ENCODE results near the gene SMIM36.

SMIM36 gene

GRCh38 chr17:55458287-55458900, 52.9 kb downstream of the SMIM36 start:
- no peak for TF ChIP-seq Cebpa-rat (IDR thresholded peaks at IDR 0.05)
- no peak overlapping the region for H3K4me2 ChIP-seq
- no peak overlapping the region for H3K27ac ChIP-seq
- no peaks in the 10 kb centered on the region for H3K36me3 ChIP-seq
- peaks cover 24% of the 10 kb centered on the region for H3K4me1 ChIP-seq
- no peak overlapping the region for H3K9ac ChIP-seq
- H4K20me1 ChIP-seq, result no peaks in the 10 kb centered on the region
- H3K27me3 ChIP-seq, result no peaks in the 10 kb centered on the region
- H3K9me3 ChIP-seq, result peaks cover 4% of the 10 kb centered on the region; the same call in 1 of the 2 replicates
- H3K4me3 ChIP-seq, result no peak overlapping the region

DNA sequence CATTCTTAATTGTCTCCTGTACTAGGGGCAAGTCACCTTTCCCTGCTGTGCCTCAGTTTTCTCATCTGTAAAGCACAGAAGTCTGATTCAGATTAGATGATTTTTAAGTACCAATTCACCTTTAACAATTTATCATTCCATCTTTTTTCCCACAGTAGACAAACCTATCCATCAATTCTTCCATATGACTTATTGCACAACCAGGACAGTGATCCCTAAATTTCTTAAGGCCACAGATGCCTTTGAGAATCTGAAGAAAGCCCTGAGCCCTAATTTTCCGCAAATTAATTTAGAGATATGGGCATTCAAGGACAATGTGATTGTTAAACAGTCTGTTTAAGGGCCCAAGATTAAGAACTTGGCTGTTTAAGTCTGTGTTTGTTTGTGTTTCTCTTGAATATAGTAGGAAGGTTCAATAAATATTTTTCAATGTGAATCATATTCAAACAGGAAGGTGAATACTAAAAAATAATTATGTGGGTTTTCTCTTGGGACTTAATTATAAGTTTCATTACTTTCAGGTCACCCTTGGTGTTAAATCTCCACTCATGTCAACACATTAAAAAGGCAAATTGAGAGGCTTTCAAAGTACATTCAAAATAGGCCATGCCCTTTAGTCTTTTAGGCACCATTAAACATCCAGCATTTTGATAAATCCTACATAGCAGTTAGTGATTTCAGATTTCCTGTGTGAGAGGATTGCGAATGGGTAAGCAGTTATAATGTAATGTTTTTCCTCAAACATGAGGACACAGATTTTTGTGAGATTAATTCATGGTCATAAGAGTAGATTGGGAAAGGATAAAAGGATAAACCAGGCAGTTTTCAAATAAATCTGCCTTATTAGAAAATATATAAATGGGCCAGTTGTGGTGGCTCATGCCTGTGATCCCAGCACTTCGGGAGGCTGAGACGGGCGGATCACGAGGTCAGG, 54.7 kb downstream of the SMIM36 start:
- Histone ChIP-seq H3K4me2 (no peak overlapping the region), H3K4me1 (peaks cover 20% of the 10 kb centered on the region), H3K36me3 (no peaks in the 10 kb centered on the region), H3K9me3 (peaks cover 4% of the 10 kb centered on the region; the same call in 1 of the 2 replicates), H3K27ac (no peak overlapping the region), H3K27me3 (no peaks in the 10 kb centered on the region), H4K20me1 (no peaks in the 10 kb centered on the region), H3K4me3 (no peak overlapping the region), H3K9ac (no peak overlapping the region)
- TF ChIP-seq Cebpa-rat (IDR thresholded peaks at IDR 0.05), result no peak

- H3K36me3 ChIP-seq, result no peaks in the 10 kb centered on the region
- no peak overlapping the region for H3K27ac ChIP-seq
- no peak for TF ChIP-seq Cebpa-rat (IDR thresholded peaks at IDR 0.05)
- H3K9ac ChIP-seq, result no peak overlapping the region
- H3K4me3 ChIP-seq, result no peak overlapping the region
- no peak overlapping the region for H3K4me2 ChIP-seq
- H4K20me1 ChIP-seq, result no peaks in the 10 kb centered on the region
- H3K4me1 ChIP-seq, result peaks cover 26% of the 10 kb centered on the region
- no peaks in the 10 kb centered on the region for H3K27me3 ChIP-seq
- peaks cover 4% of the 10 kb centered on the region; the same call in 1 of the 2 replicates for H3K9me3 ChIP-seq
Measured at GRCh38 chr17:55454906-55455474, 56.3 kb downstream of the SMIM36 start.

DNA sequence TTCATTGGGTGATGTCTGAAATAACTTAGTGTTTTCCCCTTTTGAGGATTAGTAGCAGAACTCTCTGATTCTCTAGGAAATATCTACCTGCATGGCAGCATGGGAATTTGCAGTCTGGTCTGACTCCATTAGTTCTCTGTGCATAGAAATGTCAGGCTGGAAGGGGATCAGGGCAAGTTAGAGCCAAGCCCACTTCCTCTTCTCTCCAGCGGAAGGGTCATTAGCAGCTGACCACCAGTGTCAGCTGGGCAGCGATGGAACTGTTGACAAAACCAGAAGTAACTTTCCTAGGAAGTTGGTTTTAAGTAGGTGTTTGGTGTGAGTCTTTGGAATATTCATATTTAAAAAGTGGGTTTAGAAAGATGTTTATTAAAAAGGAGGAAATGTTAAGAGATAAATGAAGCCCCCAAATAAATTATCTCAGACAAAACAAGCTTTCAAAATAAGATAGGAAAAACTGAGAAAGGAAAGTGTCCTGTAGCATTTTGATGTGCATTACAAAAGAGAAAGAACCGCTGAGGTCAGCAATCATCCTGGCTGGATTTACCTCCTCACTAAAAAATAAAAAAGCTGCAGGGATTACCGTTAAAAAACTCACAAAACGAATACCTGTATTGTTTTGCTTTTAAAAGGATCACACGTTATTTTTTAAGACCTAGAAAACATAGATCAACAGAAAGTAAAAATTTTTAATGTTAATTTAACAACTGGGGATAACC, 57.3 kb downstream of the SMIM36 start:
- no peaks in the 10 kb centered on the region for H3K36me3 ChIP-seq
- no peak overlapping the region for H3K4me3 ChIP-seq
- H3K9me3 ChIP-seq, result peaks cover 4% of the 10 kb centered on the region
- no peak overlapping the region for H3K4me2 ChIP-seq
- no peak for TF ChIP-seq Cebpa-rat (IDR thresholded peaks at IDR 0.05)
- H3K27ac ChIP-seq, result no peak overlapping the region
- H3K4me1 ChIP-seq, result peaks cover 26% of the 10 kb centered on the region
- no peaks in the 10 kb centered on the region for H3K27me3 ChIP-seq
- H3K9ac ChIP-seq, result no peak overlapping the region
- no peaks in the 10 kb centered on the region for H4K20me1 ChIP-seq

- Histone ChIP-seq H3K27ac (no peak overlapping the region), H3K27me3 (no peaks in the 10 kb centered on the region), H3K4me1 (peaks cover 21% of the 10 kb centered on the region), H3K4me2 (no peak overlapping the region), H3K4me3 (no peak overlapping the region), H3K36me3 (no peaks in the 10 kb centered on the region), H3K9ac (no peak overlapping the region), H3K9me3 (peaks cover 4% of the 10 kb centered on the region), H4K20me1 (no peaks in the 10 kb centered on the region)
- no peak for TF ChIP-seq Cebpa-rat (IDR thresholded peaks at IDR 0.05)
Measured at GRCh38 chr17:55452139-55452790, 59.0 kb downstream of the SMIM36 start.

DNA sequence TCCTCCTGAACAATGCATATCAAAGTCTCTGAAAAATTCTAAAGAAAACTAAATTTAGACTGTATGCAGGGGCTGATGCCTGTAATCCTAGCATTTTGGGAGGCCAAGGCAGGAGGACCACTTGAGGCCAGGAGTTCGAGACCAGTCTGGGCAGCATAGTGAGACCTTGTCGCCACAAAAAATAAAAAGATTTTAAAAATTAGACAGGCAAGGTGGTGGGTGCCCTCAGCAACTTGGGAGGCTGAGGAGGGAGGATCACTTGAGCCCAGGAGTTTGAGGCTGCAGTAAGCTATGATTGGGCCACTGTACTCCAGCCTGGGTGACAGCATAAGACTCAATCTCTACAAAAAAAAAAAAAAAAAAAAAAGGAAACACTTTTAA, 59.5 kb downstream of the SMIM36 start:
- H3K4me3 ChIP-seq, result no peak overlapping the region
- TF ChIP-seq Cebpa-rat (IDR thresholded peaks at IDR 0.05), result no peak
- no peak overlapping the region for H3K27ac ChIP-seq
- H4K20me1 ChIP-seq, result no peaks in the 10 kb centered on the region
- H3K36me3 ChIP-seq, result no peaks in the 10 kb centered on the region
- H3K9me3 ChIP-seq, result no peaks in the 10 kb centered on the region; the same call in 1 of the 2 replicates
- H3K4me2 ChIP-seq, result peak overlapping the region; percentile 30
- peaks cover 21% of the 10 kb centered on the region for H3K4me1 ChIP-seq
- no peak overlapping the region for H3K9ac ChIP-seq
- H3K27me3 ChIP-seq, result no peaks in the 10 kb centered on the region

- H3K4me1 ChIP-seq, result peaks cover 21% of the 10 kb centered on the region
- H4K20me1 ChIP-seq, result no peaks in the 10 kb centered on the region
- no peak overlapping the region for H3K27ac ChIP-seq
- peak overlapping the region; percentile 30 for H3K4me2 ChIP-seq
- no peaks in the 10 kb centered on the region for H3K27me3 ChIP-seq
- TF ChIP-seq Cebpa-rat (IDR thresholded peaks at IDR 0.05), result no peak
- no peak overlapping the region for H3K4me3 ChIP-seq
- no peak overlapping the region for H3K9ac ChIP-seq
- H3K36me3 ChIP-seq, result no peaks in the 10 kb centered on the region
- no peaks in the 10 kb centered on the region; the same call in 1 of the 2 replicates for H3K9me3 ChIP-seq
Measured at GRCh38 chr17:55451203-55451641, 60.0 kb downstream of the SMIM36 start.

GRCh38 chr17:55450232-55450825, 60.9 kb downstream of the SMIM36 start:
- no peak overlapping the region for H3K27ac ChIP-seq
- no peak overlapping the region for H3K4me2 ChIP-seq
- H3K27me3 ChIP-seq, result no peaks in the 10 kb centered on the region
- peaks cover 21% of the 10 kb centered on the region for H3K4me1 ChIP-seq
- TF ChIP-seq Cebpa-rat (IDR thresholded peaks at IDR 0.05), result no peak
- no peak overlapping the region for H3K4me3 ChIP-seq
- no peaks in the 10 kb centered on the region for H3K36me3 ChIP-seq
- H3K9me3 ChIP-seq, result no peaks in the 10 kb centered on the region; the same call in 1 of the 2 replicates
- H4K20me1 ChIP-seq, result no peaks in the 10 kb centered on the region
- no peak overlapping the region for H3K9ac ChIP-seq

GRCh38 chr17:55448681-55449080, 62.6 kb downstream of the SMIM36 start:
- H4K20me1 ChIP-seq, result no peaks in the 10 kb centered on the region
- no peak for TF ChIP-seq Cebpa-rat (IDR thresholded peaks at IDR 0.05)
- H3K4me2 ChIP-seq, result no peak overlapping the region
- no peaks in the 10 kb centered on the region for H3K27me3 ChIP-seq
- H3K4me1 ChIP-seq, result peaks cover 28% of the 10 kb centered on the region
- H3K4me3 ChIP-seq, result no peak overlapping the region
- no peaks in the 10 kb centered on the region; the same call in 1 of the 2 replicates for H3K9me3 ChIP-seq
- H3K27ac ChIP-seq, result no peak overlapping the region
- no peak overlapping the region for H3K9ac ChIP-seq
- H3K36me3 ChIP-seq, result no peaks in the 10 kb centered on the region

Data from BLaER1 (cell line).